HepG2 (cell line): ENCODE results near the gene ADSS1. TPM values are rescaled to one million over a fixed set of nuclear protein-coding genes. Genes with fewer than 3 reads are reported as not detected.

ENCODE experiments used
- ATAC-seq: fragments of 200-7000 bp; cut with Tn5 transposase; 3 replicates; pipeline ENCODE4 v1.9.1; 2020; ENCODE audit warnings: mild to moderate bottlenecking, moderate library complexity
- BruUV-seq: library from RNA; stranded (reverse); fragments of 400-500 nt; replicated peaks from 2 replicates; lab custom pipeline; 2021; lab: Mats Ljungman, UMichigan
- CTCF ChIA-PET: fragments of 300-600 bp; formaldehyde crosslinking; extraction: SDS; loops from one replicate; lab custom pipeline; 2021; ENCODE audit warnings: low total read pairs, inconsistent platforms, low intra/inter-chr PET ratio; lab: Yijun Ruan, JAX
- POLR2A ChIA-PET: fragments of 350-600 bp; sonication (Branson Sonifier 250); formaldehyde crosslinking; loops from one replicate; lab custom pipeline; 2020; ENCODE audit warnings: antibody characterized with exemption, inconsistent platforms; lab: Yijun Ruan, JAX
- DNase-seq: peaks from one replicate; pipeline ENCODE4 v3.0.0-alpha.2; 2015; ENCODE audit warnings: low spot score
- FAIRE-seq: peaks from 3 replicates; lab custom pipeline; 2011; peaks lifted over from hg19 to GRCh38; lab: Jason Lieb, UNC
- H2AFZ ChIP-seq: one replicate; pipeline ENCODE4 v1.6.1; 2011; ENCODE audit warnings: low read length, inconsistent platforms
- H3K27ac ChIP-seq: fragments of 300-600 bp; 3 replicates; pipeline ENCODE4 v1.8.0; 2011; ENCODE audit warnings: mixed run types, mild to moderate bottlenecking, mixed read lengths, low read length, inconsistent platforms; ENCODE audit not compliant: insufficient read depth; ENCODE audit errors: extremely low read length
- H3K27me3 ChIP-seq, 2 experiments: fragments of 200-600 bp in 1 of 2; 2 replicates in 1 of 2; 3 replicates in 1 of 2; pipeline versions ENCODE4 v1.6.0 to v1.8.0; 2011; ENCODE audit warnings: low read length in 2 of 2, mild to moderate bottlenecking in 2 of 2, moderate library complexity in 2 of 2, inconsistent platforms in 1 of 2; ENCODE audit not compliant: insufficient read depth in 2 of 2, control insufficient read depth in 1 of 2
- H3K36me3 ChIP-seq, 2 experiments: fragments of 200-600 bp in 1 of 2; replicated peaks in 1 of 2; 2 replicates in 1 of 2; 3 replicates in 1 of 2; pipeline versions ENCODE4 v1.5.1 to v1.8.0; 2011; ENCODE audit warnings: low read length in 2 of 2, inconsistent platforms in 1 of 2; ENCODE audit not compliant: insufficient read depth in 2 of 2, control insufficient read depth in 1 of 2
- H3K4me1 ChIP-seq: 2 replicates; pipeline ENCODE4 v1.5.1; 2012; ENCODE audit warnings: low read length, inconsistent platforms; ENCODE audit not compliant: insufficient read depth
- H3K4me2 ChIP-seq: 2 replicates; pipeline ENCODE4 v1.6.0; 2011; ENCODE audit warnings: low read depth, low read length, inconsistent platforms
- H3K4me3 ChIP-seq, 3 experiments: fragments of 200-600 bp in 1 of 3; sonication (generic), shearing (Covaris generic) in 1 of 3; replicated peaks in 1 of 3; 2 replicates each; pipeline ENCODE4 v1.5.1; 2011 to 2016; ENCODE audit warnings: low read length in 3 of 3, inconsistent platforms in 2 of 3, low read depth in 2 of 3, mild to moderate bottlenecking in 2 of 3, control low read depth in 1 of 3, mixed read lengths in 1 of 3; ENCODE audit not compliant: insufficient read depth in 1 of 3
- H3K79me2 ChIP-seq: one replicate; pipeline ENCODE4 v1.6.1; 2011; ENCODE audit warnings: low read length, inconsistent platforms; ENCODE audit not compliant: insufficient read depth
- H3K9ac ChIP-seq: 2 replicates; pipeline ENCODE4 v1.6.0; 2011; ENCODE audit warnings: mild to moderate bottlenecking, low read depth, low read length, inconsistent platforms; ENCODE audit not compliant: insufficient read depth
- H3K9me3 ChIP-seq: 2 replicates; pipeline ENCODE4 v1.5.1; 2012; ENCODE audit warnings: mild to moderate bottlenecking, low read length
- H4K20me1 ChIP-seq: 2 replicates; pipeline ENCODE4 v1.6.0; 2011; ENCODE audit warnings: inconsistent platforms, mild to moderate bottlenecking, low read length, moderate library complexity; ENCODE audit not compliant: insufficient read depth
- AGO1 ChIP-seq: fragments of 200-400 bp; formaldehyde crosslinking; IDR thresholded peaks from 2 replicates; pipeline ENCODE4 v1.6.1; 2017; ENCODE audit warnings: mild to moderate bottlenecking, low read depth, low read length, moderate library complexity; ENCODE audit not compliant: poor library complexity, severe bottlenecking
- HNRNPL ChIP-seq: fragments of 200-400 bp; formaldehyde crosslinking; IDR thresholded peaks from 2 replicates; pipeline ENCODE4 v1.6.1; 2017; ENCODE audit warnings: mild to moderate bottlenecking, low read depth, low read length
- MAFK ChIP-seq, 2 experiments: IDR thresholded peaks in 1 of 2; conservative IDR thresholded peaks in 1 of 2; 2 replicates each; pipeline ENCODE4 v1.6.1; 2011; ENCODE audit warnings: improper control_type of control experiment in 2 of 2, low read length in 2 of 2
- POLR2A ChIP-seq, 2 experiments: IDR thresholded peaks; 2 replicates each; pipeline ENCODE4 v1.6.1; 2011; ENCODE audit warnings: low read depth in 2 of 2, low read length in 2 of 2, mild to moderate bottlenecking in 1 of 2, moderate library complexity in 1 of 2; ENCODE audit not compliant: insufficient read depth in 1 of 2
- POLR2G ChIP-seq: fragments of 200-400 bp; formaldehyde crosslinking; IDR thresholded peaks from 2 replicates; pipeline ENCODE4 v1.6.1; 2018; ENCODE audit warnings: mild to moderate bottlenecking, low read depth, low read length, moderate library complexity
- RBFOX2 ChIP-seq: fragments of 200-400 bp; formaldehyde crosslinking; IDR thresholded peaks from 2 replicates; pipeline ENCODE4 v1.6.1; 2017; ENCODE audit warnings: low read depth, mild to moderate bottlenecking, low read length
- REL ChIP-seq: sonication (generic); formaldehyde crosslinking; conservative IDR thresholded peaks from 2 replicates; pipeline ENCODE4 v1.8.0; 2022; ENCODE audit warnings: mild to moderate bottlenecking, missing genetic modification reagents, moderate library complexity
- TBX2 ChIP-seq: sonication (generic); formaldehyde crosslinking; IDR thresholded peaks from 2 replicates; pipeline ENCODE4 v1.5.0; 2020; ENCODE audit warnings: missing genetic modification reagents, mild to moderate bottlenecking, borderline replicate concordance
- TGIF2 ChIP-seq: IDR thresholded peaks from 2 replicates; pipeline ENCODE4 v1.6.1; 2016; ENCODE audit warnings: control low read depth, missing compliant biosample characterization
- TOPORS ChIP-seq: sonication (generic); formaldehyde crosslinking; IDR thresholded peaks from 2 replicates; pipeline ENCODE4 v1.8.0; 2023; ENCODE audit warnings: mild to moderate bottlenecking, missing genetic modification reagents
- ZBTB21 ChIP-seq: sonication (generic); formaldehyde crosslinking; IDR thresholded peaks from 2 replicates; pipeline ENCODE4 v1.4.0; 2020; ENCODE audit warnings: missing genetic modification reagents
- ZFP36L1 ChIP-seq: sonication (generic); formaldehyde crosslinking; IDR thresholded peaks from 2 replicates; pipeline ENCODE4 v1.8.0; 2022; ENCODE audit warnings: mild to moderate bottlenecking, missing genetic modification reagents, moderate library complexity
- ZFY ChIP-seq: sonication (generic); formaldehyde crosslinking; IDR thresholded peaks from 2 replicates; pipeline ENCODE4 v1.4.0; 2020; ENCODE audit warnings: missing genetic modification reagents
- ZNF614 ChIP-seq: IDR thresholded peaks from 2 replicates; pipeline ENCODE4 v1.6.1; 2018; ENCODE audit warnings: missing biosample characterization, missing genetic modification reagents, inconsistent platforms, borderline replicate concordance
- ZNF773 ChIP-seq: sonication (generic); formaldehyde crosslinking; IDR thresholded peaks from 2 replicates; pipeline ENCODE4 v1.4.0; 2020; ENCODE audit warnings: missing genetic modification reagents, borderline replicate concordance
- ZSCAN21 ChIP-seq: sonication (generic); formaldehyde crosslinking; IDR thresholded peaks from 2 replicates; pipeline ENCODE4 v1.8.0; 2022; ENCODE audit warnings: mild to moderate bottlenecking, missing genetic modification reagents, moderate library complexity, borderline replicate concordance
- WGBS: methylation state at CpG from one replicate; pipeline ENCODE4 v1.1.6; 2017; ENCODE audit warnings: low lambda C conversion rate; 5-methylcytosine and 5-hydroxymethylcytosine counted together
- in situ Hi-C: cut with HindIII; loops from 2 replicates; pipeline ENCODE4 v1.10.0; 2017; ENCODE audit warnings: low pct_unique_long_range_greater_than_20kb; ENCODE audit not compliant: extremely low pct_ligation_motif_present
- intact Hi-C: fragments of 100-400 bp; cut with micrococcal nuclease; formaldehyde crosslinking; loops from one replicate; pipeline ENCODE4 v1.10.0; 2022; ENCODE audit not compliant: unreplicated experiment
- polyA plus RNA-seq, 8 experiments: library from polyadenylated mRNA; depleted of rRNA in 3 of 8; stranded (reverse) in 7 of 8; unstranded in 1 of 8; fragments of >200 nt; fragmentation: Illumina TruSeq in 4 of 8; extraction: Trizol in 4 of 8; gene quantifications; 2 replicates each; pipeline versions ENCODE4 v1.2.1 to v1.2.3, GENCODE V29; 2011 to 2016; ENCODE audit warnings: low read depth in 4 of 8, missing spikeins in 1 of 8, mixed read lengths in 1 of 8; ENCODE audit not compliant: insufficient read depth in 1 of 8
- total RNA-seq, 5 experiments: library from RNA; depleted of rRNA; stranded (reverse); fragments of >200 nt; fragmentation: Illumina TruSeq; extraction: Trizol; gene quantifications; 2 replicates each; pipeline ENCODE4 v1.2.3, GENCODE V29; 2016; ENCODE audit warnings: low read depth in 1 of 5
- TF ChIP-seq, protein P1 (sequence below): IDR thresholded peaks from 2 replicates; pipeline ENCODE4 v1.6.1; 2016; ENCODE audit warnings: low read depth
- TF ChIP-seq, protein P2 (sequence below): sonication (generic); formaldehyde crosslinking; IDR thresholded peaks from 2 replicates; pipeline ENCODE4 v1.5.0; 2020; ENCODE audit warnings: missing genetic modification reagents, mild to moderate bottlenecking, borderline replicate concordance
- TF ChIP-seq, protein P3 (sequence below): sonication (generic); formaldehyde crosslinking; IDR thresholded peaks from 2 replicates; pipeline ENCODE4 v1.5.1; 2020; ENCODE audit warnings: missing genetic modification reagents, mild to moderate bottlenecking, borderline replicate concordance

Gene ADSS1
- total and polyA plus RNA-seq, 2 of the 13 experiments (the other 11 are each of a cell fraction or from before 2014, with no cell fraction given): 1.0 to 36.7 TPM

DNA sequence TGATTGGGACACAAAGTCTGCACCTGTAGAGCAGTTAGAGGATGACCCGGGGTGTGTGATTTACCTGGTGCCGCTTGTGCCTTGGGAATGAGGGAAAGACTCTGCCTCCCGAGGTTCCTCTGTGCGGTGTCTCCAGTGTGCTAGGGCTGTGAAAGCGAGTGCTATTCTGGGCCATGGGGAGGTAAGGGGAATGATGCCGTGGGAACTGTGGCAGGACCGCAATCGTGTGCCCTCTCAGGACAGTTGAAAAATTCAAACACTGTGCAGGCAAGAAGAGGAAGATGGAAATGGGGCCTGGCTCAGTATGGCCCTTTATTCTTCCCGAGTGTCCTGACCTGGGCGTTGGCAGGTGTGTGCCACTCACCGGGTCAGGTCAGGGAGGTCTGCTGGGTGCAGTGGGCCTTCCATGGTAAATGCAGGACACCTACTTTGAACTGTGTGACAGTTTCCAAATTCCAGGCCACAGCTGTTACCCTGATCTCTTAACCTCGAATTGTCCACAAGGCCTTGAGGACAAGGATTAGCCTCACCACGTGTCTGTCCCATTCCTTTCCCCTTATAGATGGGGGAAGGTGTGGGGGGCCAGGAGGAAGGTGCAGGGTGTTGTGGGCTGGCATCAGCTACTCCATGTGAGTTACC, 30.3 kb downstream of the ADSS1 start (continued):
- TF ChIP-seq ZSCAN21 (CRISPR knock-in tag) (peak; percentile 48; the same call in 1 of the 2 replicates), ZFY (CRISPR knock-in tag) (peak; percentile 20), ZFP36L1 (0 out of 2 replicates have a peak, but pooled peaks have one; percentile 28), POLR2G (peak; percentile 27), TGIF2 (peak; percentile 82; the same call in 1 of the 2 replicates), ZNF614 (CRISPR knock-in tag) (no peak), TBX2 (0 out of 2 replicates have a peak, but pooled peaks have one; percentile 16), POLR2A (IDR thresholded peaks at IDR 0.05; ENCODE audit: insufficient read depth in 1 of 2, low read depth in 2 of 2, low read length in 2 of 2) (peak; percentile 21 to 41; a peak in 2 of 4 replicates)

DNA sequence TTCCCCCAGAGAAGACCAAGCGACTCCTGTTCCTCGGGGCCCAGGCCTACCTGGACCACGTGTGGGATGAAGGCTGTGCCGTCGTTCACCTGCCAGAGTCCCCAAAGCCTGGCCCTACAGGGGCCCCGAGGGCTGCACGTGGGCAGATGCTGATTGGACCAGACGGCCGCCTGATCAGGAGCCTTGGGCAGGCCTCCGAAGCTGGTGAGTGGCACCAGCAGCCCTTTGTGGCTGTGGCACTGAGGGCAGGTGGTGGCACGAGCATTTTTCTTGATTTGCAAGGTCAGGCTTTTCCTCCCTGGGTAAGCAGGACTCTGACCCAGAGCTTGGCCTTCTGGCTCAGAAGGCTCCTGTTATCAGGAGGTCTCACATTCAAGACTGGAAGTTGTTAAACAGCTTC, 31.6 kb downstream of the ADSS1 start:
- H3K4me2 ChIP-seq: peak overlapping the region; percentile 94; the same call in 1 of the 2 replicates
- in situ Hi-C loops: no loop called here
- H3K9ac ChIP-seq: no peak overlapping the region
- CTCF ChIA-PET: no interaction called here
- POLR2A ChIA-PET: interaction anchor here (1.1 to 3.5 kb wide), 2 partner anchors 10 to 14 kb away, joined by 5 to 32 read pairs; no protein-coding TSS in a partner anchor
- peaks cover 44% of the 10 kb centered on the region for H3K4me1 ChIP-seq
- no peak for DNase-seq
- H2AFZ ChIP-seq: no peak overlapping the region
- H3K27me3 ChIP-seq: no peaks in the 10 kb centered on the region
- no peak for FAIRE-seq
- H4K20me1 ChIP-seq: peaks cover 40% of the 10 kb centered on the region
- BruUV-seq: no TSS peak
- ATAC-seq: no peak
- 71% methylated on average over 3 of the region's 11 CpGs for WGBS
- H3K4me3 ChIP-seq: peak overlapping the region in 1 of 3 experiments; percentile 17; a peak in 1 of 6 replicates
- peak overlapping the region; percentile 88 for H3K27ac ChIP-seq
- peaks cover 13 to 42% of the 10 kb centered on the region in 2 experiments for H3K36me3 ChIP-seq
- intact Hi-C loops: no loop called here
- peaks cover 47% of the 10 kb centered on the region for H3K79me2 ChIP-seq
- H3K9me3 ChIP-seq: no peaks in the 10 kb centered on the region
- peak; percentile 93 for TF ChIP-seq AGO1
- TF ChIP-seq ZNF773: no peak
- TF ChIP-seq RBFOX2: peak; percentile 76
- TF ChIP-seq, protein P1, sequence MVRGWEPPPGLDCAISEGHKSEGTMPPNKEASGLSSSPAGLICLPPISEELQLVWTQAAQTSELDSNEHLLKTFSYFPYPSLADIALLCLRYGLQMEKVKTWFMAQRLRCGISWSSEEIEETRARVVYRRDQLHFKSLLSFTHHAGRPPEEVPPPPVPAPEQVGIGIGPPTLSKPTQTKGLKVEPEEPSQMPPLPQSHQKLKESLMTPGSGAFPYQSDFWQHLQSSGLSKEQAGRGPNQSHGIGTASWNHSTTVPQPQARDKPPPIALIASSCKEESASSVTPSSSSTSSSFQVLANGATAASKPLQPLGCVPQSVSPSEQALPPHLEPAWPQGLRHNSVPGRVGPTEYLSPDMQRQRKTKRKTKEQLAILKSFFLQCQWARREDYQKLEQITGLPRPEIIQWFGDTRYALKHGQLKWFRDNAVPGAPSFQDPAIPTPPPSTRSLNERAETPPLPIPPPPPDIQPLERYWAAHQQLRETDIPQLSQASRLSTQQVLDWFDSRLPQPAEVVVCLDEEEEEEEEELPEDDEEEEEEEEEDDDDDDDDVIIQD (CRISPR knock-in tag): no peak
- TF ChIP-seq, protein P2, sequence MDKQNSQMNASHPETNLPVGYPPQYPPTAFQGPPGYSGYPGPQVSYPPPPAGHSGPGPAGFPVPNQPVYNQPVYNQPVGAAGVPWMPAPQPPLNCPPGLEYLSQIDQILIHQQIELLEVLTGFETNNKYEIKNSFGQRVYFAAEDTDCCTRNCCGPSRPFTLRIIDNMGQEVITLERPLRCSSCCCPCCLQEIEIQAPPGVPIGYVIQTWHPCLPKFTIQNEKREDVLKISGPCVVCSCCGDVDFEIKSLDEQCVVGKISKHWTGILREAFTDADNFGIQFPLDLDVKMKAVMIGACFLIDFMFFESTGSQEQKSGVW (CRISPR knock-in tag): no peak
- TF ChIP-seq, protein P3, sequence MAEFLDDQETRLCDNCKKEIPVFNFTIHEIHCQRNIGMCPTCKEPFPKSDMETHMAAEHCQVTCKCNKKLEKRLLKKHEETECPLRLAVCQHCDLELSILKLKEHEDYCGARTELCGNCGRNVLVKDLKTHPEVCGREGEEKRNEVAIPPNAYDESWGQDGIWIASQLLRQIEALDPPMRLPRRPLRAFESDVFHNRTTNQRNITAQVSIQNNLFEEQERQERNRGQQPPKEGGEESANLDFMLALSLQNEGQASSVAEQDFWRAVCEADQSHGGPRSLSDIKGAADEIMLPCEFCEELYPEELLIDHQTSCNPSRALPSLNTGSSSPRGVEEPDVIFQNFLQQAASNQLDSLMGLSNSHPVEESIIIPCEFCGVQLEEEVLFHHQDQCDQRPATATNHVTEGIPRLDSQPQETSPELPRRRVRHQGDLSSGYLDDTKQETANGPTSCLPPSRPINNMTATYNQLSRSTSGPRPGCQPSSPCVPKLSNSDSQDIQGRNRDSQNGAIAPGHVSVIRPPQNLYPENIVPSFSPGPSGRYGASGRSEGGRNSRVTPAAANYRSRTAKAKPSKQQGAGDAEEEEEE (CRISPR knock-in tag): no peak
- TF ChIP-seq HNRNPL: 0 out of 2 replicates have a peak, but pooled peaks have one; percentile 52
- TF ChIP-seq TOPORS (CRISPR knock-in tag): 0 out of 2 replicates have a peak, but pooled peaks have one; percentile 6
- TF ChIP-seq REL: no peak
- TF ChIP-seq ZBTB21 (CRISPR knock-in tag): no peak
- peak in 1 of 2 experiments; percentile 26; a peak in 1 of 4 replicates for TF ChIP-seq MAFK (conservative IDR thresholded peaks at IDR 0.05 in 1 of 2, IDR thresholded peaks at IDR 0.05 in 1 of 2; ENCODE audit: low read length in 2 of 2)
